HUES64 (cell line): ENCODE data around the gene SNX9.
"Not testable (repeated sequence)": the region's sequence is repeated elsewhere in the genome, so short reads cannot be mapped to it uniquely, and the experiment has no call there.

Source experiments
- H3K27ac ChIP-seq: 2 replicates; pipeline ENCODE4 v1.7.0; 2013; ENCODE audit warnings: low read depth, low read length, inconsistent platforms
- H3K27me3 ChIP-seq: 2 replicates; pipeline ENCODE4 v1.6.1; 2013; ENCODE audit warnings: mild to moderate bottlenecking, low read length; ENCODE audit not compliant: insufficient read depth
- H3K36me3 ChIP-seq: 2 replicates; pipeline ENCODE4 v1.6.1; 2013; ENCODE audit warnings: mild to moderate bottlenecking, low read length; ENCODE audit not compliant: insufficient read depth
- H3K4me1 ChIP-seq: 2 replicates; pipeline ENCODE4 v1.6.1; 2013; ENCODE audit warnings: mild to moderate bottlenecking, low read length, moderate library complexity; ENCODE audit not compliant: insufficient read depth
- H3K4me3 ChIP-seq: 2 replicates; pipeline ENCODE4 v1.5.1; 2013; ENCODE audit warnings: mild to moderate bottlenecking, low read length, moderate library complexity
- H3K9ac ChIP-seq: 2 replicates; pipeline ENCODE4 v1.6.1; 2013; ENCODE audit warnings: mild to moderate bottlenecking, low read depth, low read length
- H3K9me3 ChIP-seq: 2 replicates; pipeline ENCODE4 v1.6.1; 2013; ENCODE audit warnings: low read depth, low read length; ENCODE audit not compliant: insufficient read depth
- WGBS: fragments of 150-250, 120-280 bp; methylation state at CpG from one replicate; pipeline ENCODE4 v1.1.7; 2013; ENCODE audit warnings: missing lambda C conversion rate; 5-methylcytosine and 5-hydroxymethylcytosine counted together

The SNX9 gene

GRCh38 chr6:157849288-157850017, 26.4 kb downstream of the SNX9 start:
- Histone ChIP-seq H3K4me1 (peaks cover 32% of the 10 kb centered on the region), H3K27me3 (no peaks in the 10 kb centered on the region), H3K4me3 (no peak overlapping the region), H3K9me3 (peaks cover 4% of the 10 kb centered on the region; the same call in 1 of the 2 replicates), H3K27ac (no peak overlapping the region), H3K9ac (no peak overlapping the region), H3K36me3 (no peaks in the 10 kb centered on the region)
- 95% methylated on average over 5 of the region's 5 CpGs for WGBS

- H3K27ac ChIP-seq = no peak overlapping the region
- peaks cover 28% of the 10 kb centered on the region for H3K4me1 ChIP-seq
- H3K36me3 ChIP-seq = no peaks in the 10 kb centered on the region
- H3K27me3 ChIP-seq = no peaks in the 10 kb centered on the region
- no peak overlapping the region for H3K9ac ChIP-seq
- peaks cover 4% of the 10 kb centered on the region; the same call in 1 of the 2 replicates for H3K9me3 ChIP-seq
- no peak overlapping the region for H3K4me3 ChIP-seq
- 92% methylated on average over 4 of the region's 4 CpGs for WGBS
These were observed 27.0 kb downstream of the SNX9 start for GRCh38 chr6:157850030-157850429.

- Histone ChIP-seq H3K36me3 (no peaks in the 10 kb centered on the region), H3K27me3 (no peaks in the 10 kb centered on the region), H3K27ac (no peak overlapping the region), H3K4me1 (peaks cover 8% of the 10 kb centered on the region), H3K4me3 (no peak overlapping the region), H3K9me3 (peaks cover 4% of the 10 kb centered on the region; the same call in 1 of the 2 replicates), H3K9ac (no peak overlapping the region)
- WGBS = 96% methylated on average over 2 of the region's 2 CpGs
These were observed 30.2 kb downstream of the SNX9 start for GRCh38 chr6:157853018-157853805.

GRCh38 chr6:157853902-157854502, 31.0 kb downstream of the SNX9 start:
- 92% methylated on average over 1 of the region's 1 CpG for WGBS
- H3K27me3 ChIP-seq = no peaks in the 10 kb centered on the region
- no peaks in the 10 kb centered on the region for H3K36me3 ChIP-seq
- no peak overlapping the region for H3K9ac ChIP-seq
- peaks cover 4% of the 10 kb centered on the region; the same call in 1 of the 2 replicates for H3K9me3 ChIP-seq
- no peak overlapping the region for H3K4me3 ChIP-seq
- H3K4me1 ChIP-seq = peaks cover 10% of the 10 kb centered on the region
- no peak overlapping the region for H3K27ac ChIP-seq

GRCh38 chr6:157855325-157855724, 32.3 kb downstream of the SNX9 start:
- no peak overlapping the region for H3K27ac ChIP-seq
- WGBS = 89% methylated on average over 3 of the region's 5 CpGs
- no peak overlapping the region for H3K4me3 ChIP-seq
- no peak overlapping the region for H3K9ac ChIP-seq
- H3K4me1 ChIP-seq = peaks cover 16% of the 10 kb centered on the region
- no peaks in the 10 kb centered on the region for H3K36me3 ChIP-seq
- peaks cover 4% of the 10 kb centered on the region; the same call in 1 of the 2 replicates for H3K9me3 ChIP-seq
- H3K27me3 ChIP-seq = no peaks in the 10 kb centered on the region

GRCh38 chr6:157855804-157856203, 32.8 kb downstream of the SNX9 start:
- not testable (repeated sequence) for H3K9me3 ChIP-seq, H3K36me3 ChIP-seq, H3K4me3 ChIP-seq, H3K9ac ChIP-seq, H3K27ac ChIP-seq, H3K27me3 ChIP-seq
- peaks cover 20% of the 10 kb centered on the region for H3K4me1 ChIP-seq
- 93% methylated on average over 8 of the region's 10 CpGs for WGBS

- WGBS = 84% methylated on average over 1 of the region's 1 CpG
- not testable (repeated sequence) for H3K9me3 ChIP-seq, H3K36me3 ChIP-seq, H3K27ac ChIP-seq, H3K9ac ChIP-seq, H3K27me3 ChIP-seq, H3K4me3 ChIP-seq
- peaks cover 37% of the 10 kb centered on the region for H3K4me1 ChIP-seq
These were observed 35.6 kb downstream of the SNX9 start for GRCh38 chr6:157858664-157859063.

GRCh38 chr6:157859775-157860504, 36.9 kb downstream of the SNX9 start:
- H3K36me3 ChIP-seq = no peaks in the 10 kb centered on the region
- H3K4me1 ChIP-seq = peaks cover 37% of the 10 kb centered on the region
- 93% methylated on average over 6 of the region's 7 CpGs for WGBS
- H3K9me3 ChIP-seq = no peaks in the 10 kb centered on the region
- no peak overlapping the region for H3K27ac ChIP-seq
- no peak overlapping the region for H3K4me3 ChIP-seq
- no peaks in the 10 kb centered on the region for H3K27me3 ChIP-seq
- H3K9ac ChIP-seq = no peak overlapping the region

- peaks cover 37% of the 10 kb centered on the region for H3K4me1 ChIP-seq
- no peak overlapping the region for H3K9ac ChIP-seq
- no peaks in the 10 kb centered on the region for H3K36me3 ChIP-seq
- no peaks in the 10 kb centered on the region for H3K9me3 ChIP-seq
- H3K27me3 ChIP-seq = no peaks in the 10 kb centered on the region
- H3K27ac ChIP-seq = no peak overlapping the region
- WGBS = 90% methylated on average over 3 of the region's 4 CpGs
- no peak overlapping the region for H3K4me3 ChIP-seq
These were observed 37.5 kb downstream of the SNX9 start for GRCh38 chr6:157860505-157860991.

GRCh38 chr6:157861184-157861583, 38.1 kb downstream of the SNX9 start:
- Histone ChIP-seq H3K36me3 (no peaks in the 10 kb centered on the region), H3K9ac (no peak overlapping the region), H3K4me3 (no peak overlapping the region), H3K9me3 (no peaks in the 10 kb centered on the region), H3K27ac (no peak overlapping the region), H3K4me1 (peaks cover 37% of the 10 kb centered on the region), H3K27me3 (no peaks in the 10 kb centered on the region)
- 94% methylated on average over 4 of the region's 4 CpGs for whole genome bisulfite sequencing
